RWPE1 (cell line): Measurements from ENCODE around the gene TMEM158.

ENCODE experiments used
- CTCF ChIA-PET: fragments of 350-600 bp; sonication (Branson Sonifier 250); formaldehyde crosslinking; extraction: SDS; loops from one replicate; lab custom pipeline; 2021; lab: Yijun Ruan, JAX
- POLR2A ChIA-PET: fragments of 400-600 bp; formaldehyde crosslinking; extraction: SDS; loops from one replicate; lab custom pipeline; 2020; ENCODE audit warnings: antibody characterized with exemption; ENCODE audit not compliant: low non-redundant PET; lab: Yijun Ruan, JAX
- DNase-seq: peaks from one replicate; pipeline ENCODE4 v3.0.0; 2012; ENCODE audit warnings: low spot score
- H3K27ac ChIP-seq: fragments of 450-650 bp; 2 replicates; pipeline ENCODE4 v1.5.1; 2017
- TF ChIP-seq, protein P1 (sequence below): fragments of 450-650 bp; conservative IDR thresholded peaks from 2 replicates; pipeline ENCODE4 v1.5.1; 2017; ENCODE audit warnings: low read depth, mild to moderate bottlenecking

TMEM158 gene

GRCh38 chr3:45226206-45226915, at the start of gene TMEM158:
Gene TMEM158, minus strand, starts transcription at chr3:45226287. Its CDS starts 260 bp downstream, at chr3:45226027.
- peak within 1 kb of the TSS; percentile 73 for H3K27ac ChIP-seq
- ChIA-PET POLR2A (no interaction called here), CTCF (interaction anchor here (0.6 to 0.7 kb wide), 2 partner anchors 335 to 1146 kb away, joined by 3 read pairs; no protein-coding TSS in a partner anchor)
- TF ChIP-seq, protein P1, sequence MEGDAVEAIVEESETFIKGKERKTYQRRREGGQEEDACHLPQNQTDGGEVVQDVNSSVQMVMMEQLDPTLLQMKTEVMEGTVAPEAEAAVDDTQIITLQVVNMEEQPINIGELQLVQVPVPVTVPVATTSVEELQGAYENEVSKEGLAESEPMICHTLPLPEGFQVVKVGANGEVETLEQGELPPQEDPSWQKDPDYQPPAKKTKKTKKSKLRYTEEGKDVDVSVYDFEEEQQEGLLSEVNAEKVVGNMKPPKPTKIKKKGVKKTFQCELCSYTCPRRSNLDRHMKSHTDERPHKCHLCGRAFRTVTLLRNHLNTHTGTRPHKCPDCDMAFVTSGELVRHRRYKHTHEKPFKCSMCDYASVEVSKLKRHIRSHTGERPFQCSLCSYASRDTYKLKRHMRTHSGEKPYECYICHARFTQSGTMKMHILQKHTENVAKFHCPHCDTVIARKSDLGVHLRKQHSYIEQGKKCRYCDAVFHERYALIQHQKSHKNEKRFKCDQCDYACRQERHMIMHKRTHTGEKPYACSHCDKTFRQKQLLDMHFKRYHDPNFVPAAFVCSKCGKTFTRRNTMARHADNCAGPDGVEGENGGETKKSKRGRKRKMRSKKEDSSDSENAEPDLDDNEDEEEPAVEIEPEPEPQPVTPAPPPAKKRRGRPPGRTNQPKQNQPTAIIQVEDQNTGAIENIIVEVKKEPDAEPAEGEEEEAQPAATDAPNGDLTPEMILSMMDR: no peak
- peak; percentile 90 for DNase-seq

DNA sequence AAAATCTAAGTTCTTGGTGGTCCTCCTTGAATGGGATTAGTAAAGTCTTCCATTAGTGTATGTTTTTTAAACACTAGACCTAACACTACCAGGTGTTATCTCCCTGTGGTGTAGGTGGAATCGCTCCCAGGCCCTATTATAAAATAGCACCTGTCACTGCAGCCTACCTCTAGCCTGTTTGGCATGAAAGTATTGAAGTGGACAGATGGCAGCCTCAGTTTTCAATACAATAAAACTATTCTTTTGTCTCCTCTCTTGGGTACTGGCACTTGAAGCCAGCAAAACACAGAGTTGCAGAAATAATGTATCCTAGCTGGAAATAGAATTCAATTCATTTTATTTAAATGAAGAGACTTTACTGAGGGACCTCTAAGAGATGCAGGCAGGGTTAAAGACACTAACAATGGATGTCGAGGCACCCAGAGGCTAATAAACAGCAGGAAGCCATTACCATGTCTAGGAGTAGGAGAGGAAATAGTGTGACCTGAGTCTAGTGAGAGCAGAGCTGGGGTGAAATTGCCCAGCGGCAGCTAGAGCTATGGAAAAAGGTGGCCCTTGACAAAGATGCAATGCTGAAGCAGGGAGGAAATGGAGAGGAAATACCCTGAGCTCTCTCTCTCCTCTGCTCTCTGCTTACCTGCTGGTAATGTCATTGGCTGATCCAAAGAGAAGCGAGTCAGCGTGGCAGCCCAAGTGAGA, 49.1 kb upstream of the TMEM158 start:
- CTCF ChIA-PET: interaction anchor here (0.6 kb wide), 1 partner anchor 988 kb away, joined by 4 read pairs; no protein-coding TSS in a partner anchor
- TF ChIP-seq, protein P1: no peak
- no peak overlapping the region for H3K27ac ChIP-seq
- no peak for DNase-seq
- POLR2A ChIA-PET: no interaction called here

- TF ChIP-seq, protein P1: no peak
- no peak for DNase-seq
- CTCF ChIA-PET: interaction anchor here (0.5 kb wide), 1 partner anchor 49 kb away, joined by 3 read pairs; no protein-coding TSS in a partner anchor
- POLR2A ChIA-PET: no interaction called here
- no peak overlapping the region for H3K27ac ChIP-seq
These were observed 47.8 kb upstream of the TMEM158 start for GRCh38 chr3:45273681-45274515.

DNA sequence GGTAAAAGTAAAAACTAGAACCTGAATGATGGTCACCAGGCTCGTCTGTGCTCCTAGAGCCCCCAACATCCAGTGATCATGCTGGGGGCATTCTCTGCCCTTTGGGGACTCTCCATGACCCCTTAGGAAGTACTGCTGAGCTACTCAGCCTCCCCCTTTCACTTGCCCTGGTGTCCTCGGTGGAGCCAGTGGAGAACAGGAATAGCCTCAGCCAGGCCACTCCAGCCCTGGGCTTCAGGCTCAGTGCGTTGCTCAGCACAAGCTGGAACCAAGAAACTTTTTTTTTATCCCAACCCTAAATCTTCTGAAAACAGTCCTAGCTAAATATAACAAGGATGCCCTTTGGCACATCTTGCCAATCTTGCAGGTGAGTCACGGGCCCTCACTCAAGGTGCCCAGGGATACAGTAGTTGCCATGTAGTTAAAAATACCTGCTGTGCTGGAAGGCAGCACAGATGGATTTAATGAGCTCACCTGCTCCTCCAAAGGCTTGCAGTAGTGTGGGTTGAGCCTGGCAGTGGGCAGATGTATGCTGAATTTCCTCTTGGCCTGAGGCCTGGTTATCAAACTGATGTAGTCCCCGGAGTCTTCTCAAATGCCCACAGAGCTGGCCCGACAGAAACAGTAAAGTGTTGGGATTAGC, 46.9 kb upstream of the TMEM158 start:
- TF ChIP-seq, protein P1: no peak
- POLR2A ChIA-PET: no interaction called here
- CTCF ChIA-PET: no interaction called here
- no peak for DNase-seq
- no peak overlapping the region for H3K27ac ChIP-seq

- DNase-seq: no peak
- CTCF ChIA-PET: no interaction called here
- H3K27ac ChIP-seq: no peak overlapping the region
- TF ChIP-seq, protein P1: no peak
- POLR2A ChIA-PET: no interaction called here
These were observed 46.1 kb upstream of the TMEM158 start for GRCh38 chr3:45272032-45272810.
